Measurements from ENCODE around the gene CCDC175. TPM values are rescaled to one million over a fixed set of nuclear protein-coding genes. Genes with fewer than 3 reads are reported as not detected.

CCDC175 gene
- total RNA-seq, 4 donors from 2014 or later: 0.27 to 0.95 TPM; not detected in 2

DNA sequence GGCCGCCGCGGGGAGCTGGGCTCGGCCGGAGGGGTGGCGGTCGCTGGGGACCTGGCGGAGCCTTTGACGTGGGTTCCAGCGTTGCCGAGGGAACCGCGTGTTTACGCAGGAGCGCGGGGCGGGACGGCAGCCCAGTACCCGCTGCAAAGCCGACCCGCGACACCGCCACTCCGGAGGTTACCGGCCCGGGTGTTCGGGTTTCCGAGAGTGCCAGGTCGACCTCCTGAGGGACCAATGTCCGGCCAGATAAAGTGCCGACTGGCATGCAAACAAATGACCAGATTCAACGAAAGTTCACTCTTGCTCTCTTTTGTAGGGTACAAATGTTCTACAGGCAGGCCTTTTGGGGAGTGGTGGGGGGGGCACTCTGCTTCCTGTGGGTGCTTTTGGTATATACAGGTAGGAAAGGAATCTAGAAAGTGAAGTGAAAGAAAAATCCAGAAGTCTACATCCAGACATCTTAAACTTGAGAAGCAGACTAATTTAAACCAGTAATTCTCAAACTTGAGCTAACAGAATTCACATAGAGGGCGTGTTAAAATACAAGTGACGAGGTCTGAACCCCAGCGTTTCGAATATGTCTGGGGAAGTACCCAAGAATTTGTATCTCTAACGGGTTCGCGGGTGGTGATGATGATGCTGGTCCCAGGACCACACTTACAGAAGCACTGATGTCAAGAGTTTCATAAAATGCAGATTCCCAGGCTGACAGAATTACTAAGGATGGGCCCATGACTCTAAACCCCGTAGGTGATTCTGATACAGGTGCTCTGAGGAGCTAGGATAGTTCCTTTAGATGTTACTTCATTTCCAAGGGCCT lies 111.1 kb downstream of the CCDC175 start, which contains the start of gene GPR135:
TSS of gene GPR135 (minus strand) at position 65 of the 820 bp plus-strand sequence. CDS start 154 bp downstream, outside the sequence.
- Histone ChIP-seq H3K4me1 (peaks cover 4 to 16% (median 12%) of the 10 kb centered on the region in 4 donors), H3K4me3 (peak within 1 kb of the TSS; percentile 48 to 66 (median 59)), H3K27me3 (peaks cover 7% of the 10 kb centered on the region), H3K9me3 (no peaks in the 10 kb centered on the region), H3K27ac (peak within 1 kb of the TSS; percentile 66 to 85 (median 82)), H3K36me3 (no peaks in the 10 kb centered on the region)
- intact Hi-C loops (cut with DNase I; ENCODE audit: low total_unique reads): no loop called here
- TF ChIP-seq, protein P1, sequence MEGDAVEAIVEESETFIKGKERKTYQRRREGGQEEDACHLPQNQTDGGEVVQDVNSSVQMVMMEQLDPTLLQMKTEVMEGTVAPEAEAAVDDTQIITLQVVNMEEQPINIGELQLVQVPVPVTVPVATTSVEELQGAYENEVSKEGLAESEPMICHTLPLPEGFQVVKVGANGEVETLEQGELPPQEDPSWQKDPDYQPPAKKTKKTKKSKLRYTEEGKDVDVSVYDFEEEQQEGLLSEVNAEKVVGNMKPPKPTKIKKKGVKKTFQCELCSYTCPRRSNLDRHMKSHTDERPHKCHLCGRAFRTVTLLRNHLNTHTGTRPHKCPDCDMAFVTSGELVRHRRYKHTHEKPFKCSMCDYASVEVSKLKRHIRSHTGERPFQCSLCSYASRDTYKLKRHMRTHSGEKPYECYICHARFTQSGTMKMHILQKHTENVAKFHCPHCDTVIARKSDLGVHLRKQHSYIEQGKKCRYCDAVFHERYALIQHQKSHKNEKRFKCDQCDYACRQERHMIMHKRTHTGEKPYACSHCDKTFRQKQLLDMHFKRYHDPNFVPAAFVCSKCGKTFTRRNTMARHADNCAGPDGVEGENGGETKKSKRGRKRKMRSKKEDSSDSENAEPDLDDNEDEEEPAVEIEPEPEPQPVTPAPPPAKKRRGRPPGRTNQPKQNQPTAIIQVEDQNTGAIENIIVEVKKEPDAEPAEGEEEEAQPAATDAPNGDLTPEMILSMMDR (IDR thresholded peaks at IDR 0.05): no peak
- TF ChIP-seq EP300 (IDR thresholded peaks at IDR 0.05; ENCODE audit: low read depth) (no peak), POLR2AphosphoS5 (IDR thresholded peaks at IDR 0.05) (no peak), POLR2A (IDR thresholded peaks at IDR 0.05) (no peak)
- in situ Hi-C loops (cut with MboI; ENCODE audit: low pct_ligation_motif_present in 1 of 4, low pct_unique_long_range_greater_than_20kb in 1 of 4, low sequenced_read_pairs in 3 of 4): loop anchor here in 1 of 4 donors (25.0 kb wide), 1 partner anchor 978 kb away; no protein-coding TSS in a partner anchor
- DNase-seq: no peak
- 26 to 87% methylated on average over 8 to 27 of the region's 40 CpGs for WGBS, 2 donors (ENCODE audit: low coverage in 1 of 2)

DNA sequence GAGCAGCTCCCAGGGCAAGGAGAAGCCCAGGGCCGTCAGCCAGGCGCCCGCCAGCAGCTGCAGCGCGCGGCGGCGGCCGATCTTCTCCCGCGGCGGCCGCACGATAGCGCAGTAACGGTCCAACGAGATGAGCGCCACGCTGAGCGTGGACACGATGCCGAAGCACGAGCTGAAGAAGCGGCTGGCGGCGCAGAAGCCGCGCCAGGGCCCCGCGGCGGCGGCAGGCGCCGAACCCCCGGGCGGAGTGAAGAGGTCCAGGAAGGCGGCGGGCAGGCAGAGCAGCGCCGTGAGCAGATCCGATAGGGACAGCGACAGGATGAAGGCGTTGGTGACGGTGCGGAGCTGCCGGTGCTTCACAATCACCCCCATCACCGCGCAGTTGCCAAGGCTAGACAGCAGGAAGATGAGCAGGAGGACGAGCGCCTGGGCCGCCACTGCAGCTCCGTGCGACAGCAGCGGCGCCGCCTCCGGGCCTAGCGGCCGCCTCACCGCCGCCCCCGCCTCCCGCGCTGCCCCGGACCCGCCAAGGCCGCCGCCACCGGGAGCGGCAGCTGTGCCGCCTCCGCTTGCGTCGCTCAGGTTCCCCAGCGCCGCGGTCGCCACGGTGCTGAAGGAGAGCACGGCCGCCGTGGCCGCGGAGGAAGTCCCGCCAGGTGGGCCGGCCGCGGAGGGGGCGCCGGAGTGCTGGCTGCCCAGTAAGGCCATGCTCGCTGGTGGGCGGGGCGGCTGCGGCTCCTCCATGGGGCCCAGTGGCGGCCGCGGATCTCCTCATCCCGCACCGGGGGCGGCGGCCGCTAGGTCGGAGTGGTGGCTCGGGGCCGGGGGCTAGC lies 111.9 kb downstream of the CCDC175 start:
- 1% methylated on average over 26 of the region's 105 CpGs; no CpG with 5 or more reads in 1 of the 2 donors for WGBS, 2 donors (ENCODE audit: low coverage in 1 of 2)
- peaks cover 4 to 16% (median 12%) of the 10 kb centered on the region in 4 donors for H3K4me1 ChIP-seq
- peak; percentile 72 for DNase-seq
- no peaks in the 10 kb centered on the region for H3K9me3 ChIP-seq
- H3K36me3 ChIP-seq: no peaks in the 10 kb centered on the region
- peak overlapping the region; percentile 48 to 66 (median 59) for H3K4me3 ChIP-seq
- in situ Hi-C loops (cut with MboI; ENCODE audit: low pct_ligation_motif_present in 1 of 4, low pct_unique_long_range_greater_than_20kb in 1 of 4, low sequenced_read_pairs in 3 of 4) (loop anchor here in 1 of 4 donors (25.0 kb wide), 1 partner anchor 977 kb away; no protein-coding TSS in a partner anchor), intact Hi-C loops (cut with DNase I; ENCODE audit: low total_unique reads) (no loop called here)
- peak overlapping the region; percentile 66 to 85 (median 82) for H3K27ac ChIP-seq
- H3K27me3 ChIP-seq: peaks cover 7% of the 10 kb centered on the region
- TF ChIP-seq EP300 (IDR thresholded peaks at IDR 0.05; ENCODE audit: low read depth) (no peak), POLR2A (IDR thresholded peaks at IDR 0.05) (no peak), POLR2AphosphoS5 (IDR thresholded peaks at IDR 0.05) (no peak)
- TF ChIP-seq, protein P1 (IDR thresholded peaks at IDR 0.05): no peak

DNA sequence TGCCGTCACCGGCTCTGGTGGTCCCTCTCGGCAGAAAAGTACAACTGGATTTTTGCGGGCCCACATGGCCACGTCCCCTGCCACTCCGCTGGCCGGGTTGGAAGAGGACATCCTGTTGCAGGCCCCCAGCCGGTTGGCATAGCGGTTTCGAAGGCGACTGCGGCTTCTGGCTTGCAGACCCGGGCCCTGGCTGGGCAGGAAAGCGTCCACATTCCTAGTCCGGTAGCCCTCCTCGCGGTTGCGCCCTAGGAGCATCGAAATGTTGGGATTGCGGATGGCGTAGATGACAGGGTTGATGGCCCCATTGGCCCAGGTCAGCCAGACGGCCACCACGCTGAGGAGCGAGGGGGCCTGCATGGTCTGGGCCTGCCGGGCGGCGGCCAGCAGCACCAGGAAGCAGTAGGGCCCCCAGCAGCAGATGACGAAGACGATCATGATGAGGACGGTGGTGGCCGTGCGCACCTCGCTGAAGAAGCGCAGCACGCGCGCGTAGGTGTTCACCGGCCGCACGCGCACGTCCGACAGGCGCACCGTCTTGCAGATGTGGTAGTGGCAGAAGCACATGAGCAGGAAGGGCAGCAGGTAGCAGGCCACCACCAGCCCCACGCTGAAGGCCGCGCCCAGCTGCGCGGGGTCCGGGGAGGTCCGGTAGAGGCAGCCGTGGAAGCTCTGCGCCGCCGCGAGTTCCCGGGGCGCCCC lies 112.7 kb downstream of the CCDC175 start:
- no peak for TF ChIP-seq POLR2A (IDR thresholded peaks at IDR 0.05)
- no peak for TF ChIP-seq EP300 (IDR thresholded peaks at IDR 0.05; ENCODE audit: low read depth)
- TF ChIP-seq, protein P1 (IDR thresholded peaks at IDR 0.05): no peak
- peak overlapping the region; percentile 48 to 66 (median 59) for H3K4me3 ChIP-seq
- DNase-seq: peak; percentile 17
- no peaks in the 10 kb centered on the region for H3K9me3 ChIP-seq
- no peaks in the 10 kb centered on the region for H3K36me3 ChIP-seq
- intact Hi-C loops (cut with DNase I; ENCODE audit: low total_unique reads) (no loop called here), in situ Hi-C loops (cut with MboI; ENCODE audit: low pct_ligation_motif_present in 1 of 4, low pct_unique_long_range_greater_than_20kb in 1 of 4, low sequenced_read_pairs in 3 of 4) (loop anchor here in 1 of 4 donors (25.0 kb wide), 1 partner anchor 977 kb away; no protein-coding TSS in a partner anchor)
- 54% methylated on average over 48 of the region's 60 CpGs; no CpG with 5 or more reads in 1 of the 2 donors for WGBS, 2 donors (ENCODE audit: low coverage in 1 of 2)
- peaks cover 7% of the 10 kb centered on the region for H3K27me3 ChIP-seq
- H3K4me1 ChIP-seq: peaks cover 4 to 16% (median 12%) of the 10 kb centered on the region in 4 donors
- peak overlapping the region; percentile 66 to 85 (median 82) for H3K27ac ChIP-seq
